ENCODE data around the gene FLII. TPM values are rescaled to one million over a fixed set of nuclear protein-coding genes. Genes with fewer than 3 reads are reported as not detected.
A peak's percentile ranks its signal among the peaks of the same experiment; 100 is the strongest.
"Not testable (repeated sequence)": the region's sequence is repeated elsewhere in the genome, so short reads cannot be mapped to it uniquely, and the experiment has no call there.

Gene FLII
- 100 to 1,000 TPM; 311 to 538 (median 419) TPM for total RNA-seq

- H3K4me3 ChIP-seq: peak within 1 kb of the TSS; percentile 84 to 99 (median 98)
- TF ChIP-seq POLR2A (IDR thresholded peaks at IDR 0.05) (peak; percentile 43 to 62), CTCF (IDR thresholded peaks at IDR 0.05) (no peak)
- H3K36me3 ChIP-seq: peaks cover 0 to 40% (median 0%) of the 10 kb centered on the region in 3 donors
- DNase-seq: peak; percentile 50 to 81 (median 74)
- H3K27me3 ChIP-seq: no peaks in the 10 kb centered on the region
- H3K9me3 ChIP-seq: no peaks in the 10 kb centered on the region
- peaks cover 9 to 39% (median 18%) of the 10 kb centered on the region in 4 donors for H3K4me1 ChIP-seq
- H3K27ac ChIP-seq: peak within 1 kb of the TSS; percentile 95 to 98 (median 96)
Observed at GRCh38 chr17:18258356-18259038, at the start of gene FLII. FLII (minus strand) TSS chr17:18258738; CDS start chr17:18258690, 48 bp downstream.

GRCh38 chr17:18303206-18303605, 44.7 kb upstream of the FLII start:
- H3K27me3 ChIP-seq, H3K4me3 ChIP-seq, DNase-seq, H3K9me3 ChIP-seq, H3K4me1 ChIP-seq, H3K27ac ChIP-seq: not testable (repeated sequence)
- H3K36me3 ChIP-seq: peaks cover 0 to 93% (median 0%) of the 10 kb centered on the region in 3 donors

GRCh38 chr17:18300725-18301480, 42.4 kb upstream of the FLII start:
- TF ChIP-seq POLR2A (IDR thresholded peaks at IDR 0.05) (no peak), CTCF (IDR thresholded peaks at IDR 0.05) (no peak)
- Histone ChIP-seq H3K27ac (no peak overlapping the region), H3K4me3 (no peak overlapping the region), H3K4me1 (no peaks in the 10 kb centered on the region), H3K9me3 (no peaks in the 10 kb centered on the region), H3K36me3 (peaks cover 0 to 73% (median 0%) of the 10 kb centered on the region in 3 donors), H3K27me3 (no peaks in the 10 kb centered on the region)
- no peak for DNase-seq

- not testable (repeated sequence) for H3K27me3 ChIP-seq, H3K9me3 ChIP-seq, H3K27ac ChIP-seq, H3K4me3 ChIP-seq, H3K4me1 ChIP-seq, DNase-seq
- H3K36me3 ChIP-seq: peaks cover 0 to 67% (median 0%) of the 10 kb centered on the region in 3 donors
Observed at GRCh38 chr17:18298061-18298460, 39.5 kb upstream of the FLII start.

GRCh38 chr17:18291718-18292540, 33.4 kb upstream of the FLII start:
- TF ChIP-seq CTCF (IDR thresholded peaks at IDR 0.05) (no peak), POLR2A (IDR thresholded peaks at IDR 0.05) (no peak)
- Histone ChIP-seq H3K4me3 (no peak overlapping the region), H3K9me3 (no peaks in the 10 kb centered on the region), H3K27ac (no peak overlapping the region), H3K4me1 (no peaks in the 10 kb centered on the region), H3K36me3 (peaks cover 0 to 74% (median 0%) of the 10 kb centered on the region in 3 donors), H3K27me3 (no peaks in the 10 kb centered on the region)
- no peak for DNase-seq

DNA sequence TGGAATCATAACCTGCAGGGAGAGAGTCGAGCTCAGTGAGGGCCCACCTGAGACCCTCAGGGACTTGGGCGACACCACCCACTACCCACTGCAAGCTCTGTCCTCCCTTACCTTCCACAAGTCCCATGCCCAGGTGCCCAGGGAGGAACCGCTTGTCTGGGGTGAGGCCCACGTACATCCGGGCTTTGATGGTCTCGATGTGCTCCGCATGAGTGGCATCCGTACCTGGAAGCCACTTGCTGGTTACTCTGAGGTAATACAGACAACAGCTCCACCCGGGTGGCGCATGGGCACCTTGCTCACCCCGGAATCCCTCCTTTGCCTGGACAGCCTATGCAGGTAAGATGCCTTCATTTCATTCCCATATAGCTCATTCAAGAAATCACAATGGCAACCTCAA, 26.8 kb upstream of the FLII start:
- no peaks in the 10 kb centered on the region for H3K9me3 ChIP-seq
- no peaks in the 10 kb centered on the region for H3K27me3 ChIP-seq
- no peaks in the 10 kb centered on the region for H3K4me1 ChIP-seq
- H3K27ac ChIP-seq: no peak overlapping the region
- TF ChIP-seq POLR2A (IDR thresholded peaks at IDR 0.05): no peak
- TF ChIP-seq CTCF (IDR thresholded peaks at IDR 0.05): no peak
- H3K36me3 ChIP-seq: peaks cover 0 to 93% (median 0%) of the 10 kb centered on the region in 3 donors
- H3K4me3 ChIP-seq: no peak overlapping the region
- no peak for DNase-seq
